ENCODE data around the gene PA2G4. TPM values are rescaled to one million over a fixed set of nuclear protein-coding genes. Genes with fewer than 3 reads are reported as not detected.
"Not testable (repeated sequence)": the region's sequence is repeated elsewhere in the genome, so short reads cannot be mapped to it uniquely, and the experiment has no call there.

Gene PA2G4
- polyA plus RNA-seq (ENCODE audit: low read depth in 6 of 6) = 100 to 1,000 TPM; 124 to 141 (median 132) TPM

DNA sequence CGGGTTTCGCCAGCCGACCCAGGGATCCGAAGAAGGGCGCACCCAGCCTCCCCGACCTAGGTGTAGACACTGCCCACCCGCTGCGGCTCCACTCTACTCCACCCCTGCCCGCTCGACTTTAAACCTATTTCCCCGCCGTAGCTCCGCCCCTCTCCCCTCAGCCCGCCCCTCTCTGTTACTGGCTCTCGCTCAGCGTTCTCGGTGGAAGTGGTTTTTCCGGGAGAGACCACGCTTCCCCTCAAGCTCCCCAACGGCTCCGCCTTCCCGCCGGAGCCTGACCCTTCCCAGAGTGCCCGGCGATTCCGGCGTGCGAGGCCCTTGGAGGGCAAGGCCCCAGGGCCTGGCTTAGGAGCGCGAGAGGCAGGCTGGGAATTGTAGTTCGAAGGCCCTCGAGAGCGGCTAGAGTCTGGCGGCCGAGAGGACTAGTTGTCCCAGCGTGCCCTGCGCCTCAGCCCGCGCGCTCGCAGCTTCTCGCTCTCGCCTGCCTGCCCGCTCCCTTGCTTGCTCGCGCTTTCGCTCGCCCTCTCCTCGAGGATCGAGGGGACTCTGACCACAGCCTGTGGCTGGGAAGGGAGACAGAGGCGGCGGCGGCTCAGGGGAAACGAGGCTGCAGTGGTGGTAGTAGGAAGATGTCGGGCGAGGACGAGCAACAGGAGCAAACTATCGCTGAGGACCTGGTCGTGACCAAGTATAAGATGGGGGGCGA lies at the start of gene PA2G4:
Gene PA2G4, plus strand, starts transcription at position 451 of the 706 bp plus-strand sequence. Its CDS starts 179 bp downstream, at position 630.
- H3K27ac Mint-ChIP-seq = peak within 1 kb of the TSS; percentile 78 to 98 (median 96)
- ATAC-seq (ENCODE audit: low read depth in 2 of 2) (peak; percentile 93 to 94), DNase-seq (peak; percentile 93)
- H3K4me1 Mint-ChIP-seq = peaks cover 19 to 37% (median 36%) of the 10 kb centered on the region in 3 donors
- peak within 1 kb of the TSS; percentile 95 to 100 (median 99) for H3K4me3 Mint-ChIP-seq
- no peaks in the 10 kb centered on the region for H3K9me3 Mint-ChIP-seq
- no peaks in the 10 kb centered on the region for H3K36me3 Mint-ChIP-seq
- no peaks in the 10 kb centered on the region for H3K27me3 Mint-ChIP-seq

- H3K27ac Mint-ChIP-seq; ATAC-seq (ENCODE audit: low read depth in 2 of 2); H3K4me3 Mint-ChIP-seq; H3K36me3 Mint-ChIP-seq; H3K4me1 Mint-ChIP-seq; DNase-seq; H3K9me3 Mint-ChIP-seq: not testable (repeated sequence)
- peaks cover 3 to 18% (median 10%) of the 10 kb centered on the region in 3 donors for H3K27me3 Mint-ChIP-seq
Observed at GRCh38 chr12:56059964-56060363, 44.4 kb upstream of the PA2G4 start.

GRCh38 chr12:56061982-56062381 lies 42.4 kb upstream of the PA2G4 start:
- no peaks in the 10 kb centered on the region for H3K4me1 Mint-ChIP-seq
- no peak overlapping the region for H3K4me3 Mint-ChIP-seq
- DNase-seq (no peak), ATAC-seq (ENCODE audit: low read depth in 2 of 2) (no peak)
- H3K27me3 Mint-ChIP-seq = peaks cover 3 to 18% (median 10%) of the 10 kb centered on the region in 3 donors
- no peaks in the 10 kb centered on the region for H3K36me3 Mint-ChIP-seq
- H3K9me3 Mint-ChIP-seq = peaks cover 0 to 4% (median 0%) of the 10 kb centered on the region in 7 donors
- no peak overlapping the region for H3K27ac Mint-ChIP-seq

DNA sequence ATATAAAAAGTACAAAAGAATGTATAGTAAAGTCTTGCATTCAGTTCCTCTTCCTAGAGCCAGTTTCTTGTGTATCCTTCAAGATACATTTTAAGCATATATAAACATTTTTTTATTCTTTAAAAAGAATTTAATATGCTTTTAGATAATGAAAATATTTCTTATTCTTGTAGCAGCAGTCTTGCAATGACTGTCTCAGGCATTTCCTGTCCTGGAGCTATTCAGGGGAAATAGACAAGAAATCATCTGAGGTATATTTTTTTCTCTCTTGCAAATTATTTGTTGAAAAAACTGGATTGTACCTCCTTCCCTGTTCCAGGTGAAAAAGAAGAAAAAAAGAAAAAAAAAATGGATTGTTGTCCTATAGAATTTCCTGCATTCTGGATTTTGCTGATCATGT lies 41.4 kb upstream of the PA2G4 start:
- H3K4me3 Mint-ChIP-seq = no peak overlapping the region
- H3K9me3 Mint-ChIP-seq = peaks cover 0 to 4% (median 0%) of the 10 kb centered on the region in 7 donors
- DNase-seq (no peak), ATAC-seq (ENCODE audit: low read depth in 2 of 2) (no peak)
- H3K4me1 Mint-ChIP-seq = no peaks in the 10 kb centered on the region
- no peaks in the 10 kb centered on the region for H3K36me3 Mint-ChIP-seq
- no peak overlapping the region for H3K27ac Mint-ChIP-seq
- peaks cover 3 to 18% (median 10%) of the 10 kb centered on the region in 3 donors for H3K27me3 Mint-ChIP-seq

DNA sequence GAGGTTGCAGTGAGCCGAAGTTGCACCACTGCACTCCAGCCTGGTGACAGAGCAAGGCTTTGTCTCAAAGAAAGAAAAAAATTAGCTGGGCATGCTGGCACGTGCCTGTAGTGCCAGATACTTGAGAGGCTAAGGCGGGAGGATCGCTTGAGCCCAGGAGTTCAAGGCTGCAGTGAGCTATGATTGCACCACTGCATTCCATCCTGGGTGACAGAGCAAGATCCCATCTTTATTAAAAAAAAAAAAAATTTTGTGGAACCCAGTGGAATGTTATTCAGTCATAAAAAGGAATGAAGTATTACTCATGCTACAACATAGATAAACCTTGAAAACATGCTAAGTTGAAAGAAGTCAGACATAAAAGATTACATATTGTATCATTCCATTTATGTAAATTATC lies 32.7 kb upstream of the PA2G4 start:
- H3K36me3 Mint-ChIP-seq = no peaks in the 10 kb centered on the region
- H3K4me1 Mint-ChIP-seq = no peaks in the 10 kb centered on the region
- ATAC-seq (ENCODE audit: low read depth in 2 of 2) (no peak), DNase-seq (no peak)
- H3K4me3 Mint-ChIP-seq = no peak overlapping the region
- H3K27ac Mint-ChIP-seq = no peak overlapping the region
- H3K9me3 Mint-ChIP-seq = no peaks in the 10 kb centered on the region
- H3K27me3 Mint-ChIP-seq = peaks cover 0 to 13% (median 5%) of the 10 kb centered on the region in 3 donors

DNA sequence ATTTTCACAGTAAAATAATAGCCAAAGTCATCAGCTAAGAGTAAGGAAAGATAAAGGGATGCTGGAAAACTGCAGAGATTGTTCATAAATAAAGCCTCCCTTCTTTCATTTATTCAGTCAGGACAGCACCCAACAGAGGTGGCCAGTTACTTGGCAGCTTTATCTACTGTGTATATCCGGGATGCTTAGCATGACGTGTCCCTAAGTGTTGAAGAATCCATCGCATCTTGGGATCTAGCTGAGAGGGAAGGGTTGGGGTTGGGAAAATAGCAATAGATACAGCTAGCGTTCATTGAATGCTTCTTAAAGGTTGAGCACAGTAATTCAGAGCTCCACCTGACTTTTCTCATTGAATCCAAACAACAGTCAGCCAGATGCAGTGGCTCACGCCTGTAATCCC lies 30.0 kb upstream of the PA2G4 start:
- Mint-ChIP-seq H3K4me1 (no peaks in the 10 kb centered on the region), H3K9me3 (no peaks in the 10 kb centered on the region), H3K27me3 (peaks cover 0 to 13% (median 13%) of the 10 kb centered on the region in 3 donors), H3K4me3 (no peak overlapping the region), H3K36me3 (no peaks in the 10 kb centered on the region), H3K27ac (no peak overlapping the region)
- ATAC-seq (ENCODE audit: low read depth in 2 of 2) (no peak), DNase-seq (no peak)

DNA sequence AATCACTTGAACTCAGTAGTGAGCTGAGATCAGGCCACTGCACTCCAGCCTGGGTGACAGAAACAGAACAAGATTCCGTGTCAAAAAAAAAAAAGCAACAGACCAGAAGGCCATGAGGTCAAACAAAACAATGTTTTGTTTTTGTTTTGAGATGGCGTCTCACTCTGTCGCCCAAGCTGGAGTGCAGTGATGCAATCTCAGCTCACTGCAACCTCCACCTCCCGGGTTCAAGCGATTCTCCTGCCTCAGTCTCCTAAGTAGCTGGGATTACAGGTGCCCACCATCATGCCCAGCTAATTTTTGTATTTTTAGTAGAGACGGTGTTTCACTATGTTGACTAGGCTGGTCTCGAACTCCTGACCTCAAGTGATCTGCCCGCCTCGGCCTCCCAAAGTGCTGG lies 26.4 kb upstream of the PA2G4 start:
- not testable (repeated sequence) for DNase-seq; H3K27ac Mint-ChIP-seq; H3K9me3 Mint-ChIP-seq; ATAC-seq (ENCODE audit: low read depth in 2 of 2); H3K36me3 Mint-ChIP-seq; H3K4me1 Mint-ChIP-seq
- peak overlapping the region in 5 of 8 donors; percentile 62 to 89 (median 85) for H3K4me3 Mint-ChIP-seq
- peaks cover 20 to 36% (median 23%) of the 10 kb centered on the region in 3 donors for H3K27me3 Mint-ChIP-seq

- H3K36me3 Mint-ChIP-seq = no peaks in the 10 kb centered on the region
- no peak overlapping the region for H3K27ac Mint-ChIP-seq
- ATAC-seq (ENCODE audit: low read depth in 2 of 2) (no peak), DNase-seq (no peak)
- H3K9me3 Mint-ChIP-seq = no peaks in the 10 kb centered on the region
- H3K4me3 Mint-ChIP-seq = peak overlapping the region in 7 of 8 donors; percentile 78 to 90 (median 85)
- peaks cover 5 to 8% (median 5%) of the 10 kb centered on the region in 3 donors for H3K4me1 Mint-ChIP-seq
- peaks cover 21 to 36% (median 23%) of the 10 kb centered on the region in 3 donors for H3K27me3 Mint-ChIP-seq
Observed at GRCh38 chr12:56078427-56078826, 25.9 kb upstream of the PA2G4 start.

- H3K27ac Mint-ChIP-seq = peak overlapping the region in 2 of 6 donors; percentile 30 to 44
- H3K27me3 Mint-ChIP-seq = peaks cover 28 to 42% (median 28%) of the 10 kb centered on the region in 3 donors
- peak; percentile 80 to 82 for ATAC-seq (ENCODE audit: low read depth in 2 of 2)
- H3K36me3 Mint-ChIP-seq = no peaks in the 10 kb centered on the region
- peak overlapping the region; percentile 78 to 91 (median 88) for H3K4me3 Mint-ChIP-seq
- H3K4me1 Mint-ChIP-seq = peaks cover 5 to 8% (median 5%) of the 10 kb centered on the region in 3 donors
- peak; percentile 49 for DNase-seq
- no peaks in the 10 kb centered on the region for H3K9me3 Mint-ChIP-seq
Observed at GRCh38 chr12:56078931-56079722, 25.2 kb upstream of the PA2G4 start.

DNA sequence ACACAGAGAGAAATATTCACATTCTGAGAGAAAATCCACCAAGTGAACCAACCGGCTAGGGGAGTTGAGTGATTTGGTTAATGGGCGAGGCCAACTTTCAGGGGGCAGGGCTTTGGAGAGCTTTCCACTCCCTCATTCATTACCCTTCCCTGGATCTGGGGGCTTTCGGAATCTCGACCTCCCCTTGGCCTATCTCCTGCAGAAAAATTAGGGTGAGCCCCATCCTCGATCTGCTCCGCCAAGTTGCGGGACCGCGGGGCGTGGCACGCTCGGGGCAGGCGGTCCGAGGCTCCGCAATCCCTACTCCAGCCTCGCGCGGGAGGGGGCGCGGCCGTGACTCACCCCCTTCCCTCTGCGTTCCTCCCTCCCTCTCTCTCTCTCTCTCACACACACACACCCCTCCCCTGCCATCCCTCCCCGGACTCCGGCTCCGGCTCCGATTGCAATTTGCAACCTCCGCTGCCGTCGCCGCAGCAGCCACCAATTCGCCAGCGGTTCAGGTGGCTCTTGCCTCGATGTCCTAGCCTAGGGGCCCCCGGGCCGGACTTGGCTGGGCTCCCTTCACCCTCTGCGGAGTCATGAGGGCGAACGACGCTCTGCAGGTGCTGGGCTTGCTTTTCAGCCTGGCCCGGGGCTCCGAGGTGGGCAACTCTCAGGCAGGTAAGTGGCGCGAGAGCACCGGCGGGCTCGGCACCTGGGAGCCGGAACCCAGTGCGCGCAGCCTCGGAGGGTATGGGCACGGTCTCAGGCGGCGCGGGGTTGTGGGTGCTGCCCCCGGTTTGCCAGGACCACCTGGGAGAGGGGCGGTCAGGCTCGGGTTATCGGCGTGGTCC lies 24.4 kb upstream of the PA2G4 start, which contains the start of gene ERBB3:
Gene ERBB3, plus strand, starts transcription at position 443 of the 833 bp plus-strand sequence. Its CDS starts 136 bp downstream, at position 579.
- DNase-seq (peak; percentile 27), ATAC-seq (ENCODE audit: low read depth in 2 of 2) (peak; percentile 56 to 58)
- H3K4me1 Mint-ChIP-seq = peaks cover 5 to 8% (median 5%) of the 10 kb centered on the region in 3 donors
- H3K27me3 Mint-ChIP-seq = peaks cover 28 to 47% (median 29%) of the 10 kb centered on the region in 3 donors
- H3K4me3 Mint-ChIP-seq = peak within 1 kb of the TSS; percentile 78 to 91 (median 88)
- H3K27ac Mint-ChIP-seq = peak within 1 kb of the TSS in 2 of 6 donors; percentile 30 to 44
- H3K9me3 Mint-ChIP-seq = no peaks in the 10 kb centered on the region
- no peaks in the 10 kb centered on the region for H3K36me3 Mint-ChIP-seq

DNA sequence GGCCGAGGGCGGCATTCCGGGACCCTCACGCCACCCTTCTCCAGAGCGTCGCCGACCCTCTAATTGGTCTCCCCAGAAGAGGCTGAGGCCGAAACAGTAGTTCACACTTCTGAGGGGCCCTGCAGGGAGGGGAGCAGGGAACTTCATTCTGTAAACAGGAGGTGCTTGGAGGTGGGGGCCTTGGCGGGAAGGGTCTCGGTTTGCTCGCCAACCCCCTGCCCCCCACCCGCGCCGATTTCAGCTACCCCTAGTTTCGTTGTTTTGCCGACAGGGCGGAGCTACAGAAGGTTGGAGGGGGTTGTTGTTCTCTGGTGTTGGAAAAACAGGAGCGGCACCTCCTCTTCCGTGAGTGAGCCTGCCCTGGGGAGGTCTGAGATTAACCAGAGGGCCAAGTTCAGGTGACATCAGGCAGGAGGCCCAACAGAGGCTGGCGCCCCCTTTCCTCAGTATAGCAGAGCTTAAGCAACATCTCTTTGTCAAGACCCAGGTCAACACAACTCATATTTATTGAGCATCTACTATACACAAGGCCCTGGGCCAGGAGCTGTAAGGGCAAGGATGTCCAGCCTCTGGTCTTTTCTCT lies 23.7 kb upstream of the PA2G4 start:
- no peaks in the 10 kb centered on the region for H3K9me3 Mint-ChIP-seq
- H3K4me3 Mint-ChIP-seq = peak overlapping the region; percentile 78 to 91 (median 88)
- no peak overlapping the region for H3K27ac Mint-ChIP-seq
- H3K36me3 Mint-ChIP-seq = no peaks in the 10 kb centered on the region
- H3K27me3 Mint-ChIP-seq = peaks cover 28 to 51% (median 32%) of the 10 kb centered on the region in 3 donors
- ATAC-seq (ENCODE audit: low read depth in 2 of 2) (no peak), DNase-seq (no peak)
- peaks cover 5 to 8% (median 5%) of the 10 kb centered on the region in 3 donors for H3K4me1 Mint-ChIP-seq

Data from naive B cell (primary cell).